GM21737 (cell line): Measurements from ENCODE around the gene DKKL1.

Experiments used
- ATAC-seq: cut with Tn5 transposase; IDR thresholded peaks from one replicate; pipeline ENCODE4 v1.9.1; 2021; ENCODE audit warnings: mild to moderate bottlenecking, moderate library complexity; ENCODE audit not compliant: unreplicated experiment

The DKKL1 gene

GRCh38 chr19:49418511-49418910, 54.8 kb downstream of the DKKL1 start:
- ATAC-seq = no peak

- ATAC-seq = no peak
Measured at GRCh38 chr19:49419173-49419572, 55.5 kb downstream of the DKKL1 start.

- no peak for ATAC-seq
Measured at GRCh38 chr19:49420227-49420626, 56.5 kb downstream of the DKKL1 start.

- ATAC-seq = no peak
Measured at GRCh38 chr19:49421039-49421877, 57.6 kb downstream of the DKKL1 start.

- ATAC-seq = no peak
Measured at GRCh38 chr19:49421878-49422202, 58.2 kb downstream of the DKKL1 start.

GRCh38 chr19:49422407-49423070, 58.9 kb downstream of the DKKL1 start:
- ATAC-seq = no peak

GRCh38 chr19:49423071-49423984, 59.7 kb downstream of the DKKL1 start, which contains the start of gene PTH2:
Gene PTH2, minus strand, starts transcription at chr19:49423441. Its CDS starts 102 bp downstream, at chr19:49423339.
- ATAC-seq = no peak

- ATAC-seq = no peak
Measured at GRCh38 chr19:49423985-49424303, 60.3 kb downstream of the DKKL1 start.
